Osteocyte (in vitro differentiated cells): Measurements from ENCODE around the gene SLC9A2. TPM values are rescaled to one million over a fixed set of nuclear protein-coding genes. Genes with fewer than 3 reads are reported as not detected.
A peak's percentile ranks its signal among the peaks of the same experiment; 100 is the strongest.

Source experiments
- DNase-seq: peaks from one replicate; pipeline ENCODE4 v3.0.0; 2021; ENCODE audit warnings: mixed read lengths; ENCODE audit not compliant: unreplicated experiment; ENCODE audit errors: extremely low spot score
- H3K27ac Mint-ChIP-seq: one replicate; pipeline ENCODE4 v1.8.0; 2021; ENCODE audit warnings: mild to moderate bottlenecking, mixed read lengths; ENCODE audit not compliant: unreplicated experiment
- H3K27me3 Mint-ChIP-seq: one replicate; pipeline ENCODE4 v1.8.0; 2021; ENCODE audit warnings: mixed read lengths; ENCODE audit not compliant: unreplicated experiment
- H3K36me3 Mint-ChIP-seq: one replicate; pipeline ENCODE4 v1.8.0; 2021; ENCODE audit warnings: mixed read lengths; ENCODE audit not compliant: unreplicated experiment
- H3K4me1 Mint-ChIP-seq: one replicate; pipeline ENCODE4 v1.8.0; 2021; ENCODE audit warnings: mixed read lengths; ENCODE audit not compliant: unreplicated experiment
- H3K4me3 Mint-ChIP-seq: one replicate; pipeline ENCODE4 v1.8.0; 2021; ENCODE audit warnings: mild to moderate bottlenecking, moderate library complexity, mixed read lengths; ENCODE audit not compliant: unreplicated experiment
- H3K9me3 Mint-ChIP-seq: one replicate; pipeline ENCODE4 v1.8.0; 2021; ENCODE audit warnings: mixed read lengths; ENCODE audit not compliant: unreplicated experiment
- CTCF ChIP-seq: fragments of 200-600 bp; sonication (generic); IDR thresholded peaks from 2 replicates; pipeline ENCODE4 v1.5.0; 2021; ENCODE audit warnings: antibody characterized with exemption, mild to moderate bottlenecking, moderate library complexity
- total RNA-seq: library from RNA; stranded (reverse); gene quantifications from 2 replicates; pipeline ENCODE4 v1.2.1, GENCODE V29; 2021

Gene SLC9A2
- total RNA-seq, 1 donor from 2014 or later, result not detected

DNA sequence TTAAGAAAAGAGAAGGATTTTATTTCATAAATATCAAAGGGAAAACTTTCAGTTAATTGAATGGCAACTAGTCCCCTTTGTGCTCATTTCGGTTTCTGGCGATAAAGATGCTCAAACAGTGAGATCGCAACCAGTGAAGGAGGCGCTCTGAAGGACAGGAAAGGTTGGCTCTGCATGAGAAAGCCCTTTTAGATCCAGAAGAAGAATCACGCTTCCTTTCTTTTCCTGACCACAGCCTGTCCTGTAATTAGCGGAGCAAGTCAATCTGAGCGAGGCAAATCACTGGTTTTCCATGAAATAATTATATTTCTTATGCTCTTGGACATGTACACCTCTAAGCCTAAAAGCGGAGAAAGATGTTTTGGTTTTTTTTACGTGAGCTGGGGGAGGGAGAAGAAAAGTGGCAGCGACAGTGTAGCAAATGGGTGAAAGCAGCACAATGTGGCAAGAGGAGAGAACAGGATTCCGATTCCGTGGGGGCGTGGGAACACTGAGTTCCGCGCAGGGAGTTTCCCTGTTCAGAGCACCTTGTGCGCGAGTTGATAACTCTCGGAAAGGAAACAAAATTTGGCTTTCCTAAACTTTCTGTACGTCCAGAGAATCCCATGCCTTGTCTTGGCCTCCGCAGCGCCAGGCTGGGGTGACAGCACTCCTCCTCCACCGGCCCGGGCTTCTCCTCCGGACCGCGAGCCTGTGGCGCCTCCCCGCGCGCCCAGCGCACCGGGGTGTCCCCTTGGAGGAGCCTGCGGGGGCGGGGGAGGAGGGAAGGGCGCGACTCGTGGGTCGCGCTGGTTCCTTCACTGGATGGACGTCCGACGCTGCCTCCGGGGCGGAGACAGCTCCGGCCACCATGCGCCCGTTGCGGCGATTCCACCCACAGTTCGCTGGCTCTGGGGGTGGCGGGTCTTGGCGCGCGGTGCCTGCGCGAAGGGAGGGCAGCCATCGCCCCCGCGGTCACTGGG, 620 bp upstream of the SLC9A2 start:
- no peak for TF ChIP-seq CTCF
- H3K36me3 Mint-ChIP-seq, result no peaks in the 10 kb centered on the region

GRCh38 chr2:102620332-102620731, 979 bp downstream of the SLC9A2 start:
- DNase-seq, result no peak
- no peaks in the 10 kb centered on the region for H3K36me3 Mint-ChIP-seq
- H3K27me3 Mint-ChIP-seq, result peaks cover 61% of the 10 kb centered on the region
- TF ChIP-seq CTCF, result no peak
- no peaks in the 10 kb centered on the region for H3K9me3 Mint-ChIP-seq
- peaks cover 8% of the 10 kb centered on the region for H3K4me1 Mint-ChIP-seq
- H3K27ac Mint-ChIP-seq, result no peak overlapping the region
- peak overlapping the region; percentile 18 for H3K4me3 Mint-ChIP-seq

More for the DNA sequence above, 620 bp upstream of the SLC9A2 start:
- Mint-ChIP-seq H3K4me1 (peaks cover 8% of the 10 kb centered on the region), H3K4me3 (peak overlapping the region; percentile 56), H3K9me3 (no peaks in the 10 kb centered on the region), H3K27ac (no peak overlapping the region), H3K27me3 (peaks cover 72% of the 10 kb centered on the region)
- DNase-seq, result no peak

DNA sequence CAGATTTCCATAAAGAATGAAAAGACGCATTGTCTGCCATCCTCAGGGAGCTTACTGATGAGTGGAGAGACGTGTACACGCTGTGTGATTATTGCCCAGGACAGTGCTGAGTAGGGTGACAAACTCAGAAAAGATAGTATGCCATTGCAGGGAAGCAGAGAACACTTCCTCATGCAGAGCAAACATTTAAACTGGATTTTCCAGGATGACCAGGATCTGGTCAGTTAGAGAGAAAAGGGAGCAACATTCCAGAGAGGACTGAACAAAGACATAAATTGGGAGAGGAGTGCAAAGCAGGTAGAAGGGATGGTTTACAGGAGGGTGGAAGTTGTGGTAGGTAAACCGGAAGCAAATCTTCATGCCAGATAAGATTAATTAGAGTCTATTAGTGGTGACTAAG, 2.3 kb downstream of the SLC9A2 start:
- Mint-ChIP-seq H3K36me3 (no peaks in the 10 kb centered on the region), H3K27me3 (peaks cover 52% of the 10 kb centered on the region), H3K4me3 (no peak overlapping the region), H3K9me3 (no peaks in the 10 kb centered on the region), H3K27ac (no peak overlapping the region), H3K4me1 (peaks cover 8% of the 10 kb centered on the region)
- no peak for TF ChIP-seq CTCF
- no peak for DNase-seq

GRCh38 chr2:102622646-102623045, 3.3 kb downstream of the SLC9A2 start:
- no peak for DNase-seq
- peaks cover 8% of the 10 kb centered on the region for H3K4me1 Mint-ChIP-seq
- H3K4me3 Mint-ChIP-seq, result no peak overlapping the region
- TF ChIP-seq CTCF, result no peak
- no peak overlapping the region for H3K27ac Mint-ChIP-seq
- no peaks in the 10 kb centered on the region for H3K9me3 Mint-ChIP-seq
- no peaks in the 10 kb centered on the region for H3K36me3 Mint-ChIP-seq
- H3K27me3 Mint-ChIP-seq, result peaks cover 45% of the 10 kb centered on the region

DNA sequence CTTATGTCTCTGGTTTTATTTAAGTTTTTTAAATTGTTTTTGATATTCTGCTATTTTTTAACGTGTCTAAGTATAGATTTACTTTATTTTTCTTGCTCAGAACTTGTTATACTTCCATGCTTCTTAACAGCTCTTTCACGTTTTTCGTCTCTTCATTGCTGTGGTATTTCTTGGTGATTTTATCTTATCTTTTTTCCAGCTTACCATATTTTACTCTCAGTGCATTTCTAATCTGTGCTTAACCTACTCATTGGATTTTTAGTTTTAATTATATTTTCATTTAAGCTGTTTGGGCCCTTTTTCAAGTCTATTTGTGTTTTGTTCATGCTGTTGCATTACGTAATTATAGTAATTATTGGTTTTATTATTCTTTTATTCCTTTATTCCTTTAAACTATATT, 11.1 kb downstream of the SLC9A2 start:
- Mint-ChIP-seq H3K4me3 (no peak overlapping the region), H3K27ac (no peak overlapping the region), H3K4me1 (no peaks in the 10 kb centered on the region), H3K36me3 (no peaks in the 10 kb centered on the region), H3K27me3 (peaks cover 13% of the 10 kb centered on the region), H3K9me3 (no peaks in the 10 kb centered on the region)
- TF ChIP-seq CTCF, result no peak
- DNase-seq, result no peak
